Neuronal stem cell (in vitro differentiated cells): ENCODE measurements around the gene ACTL7B.

Source experiments
- DNase-seq: peaks from one replicate; pipeline ENCODE4 v3.0.0-alpha.2; 2013; ENCODE audit warnings: low spot score
- H2AFZ ChIP-seq: one replicate; pipeline ENCODE4 v1.6.1; 2013; ENCODE audit warnings: mild to moderate bottlenecking, low read length, inconsistent platforms
- H2AK5ac ChIP-seq: 2 replicates; pipeline ENCODE4 v1.6.1; 2013; ENCODE audit warnings: low read depth, mild to moderate bottlenecking, inconsistent platforms, low read length, moderate library complexity, mixed read lengths
- H2BK120ac ChIP-seq: 2 replicates; pipeline ENCODE4 v1.6.1; 2013; ENCODE audit warnings: low read depth, mild to moderate bottlenecking, inconsistent platforms, low read length, moderate library complexity, mixed read lengths
- H2BK12ac ChIP-seq: one replicate; pipeline ENCODE4 v1.6.1; 2013; ENCODE audit warnings: low read length, inconsistent platforms
- H2BK15ac ChIP-seq: 2 replicates; pipeline ENCODE4 v1.6.1; 2013; ENCODE audit warnings: mild to moderate bottlenecking, low read length, inconsistent platforms, mixed read lengths
- H2BK5ac ChIP-seq: one replicate; pipeline ENCODE4 v1.6.1; 2013; ENCODE audit warnings: inconsistent platforms, mild to moderate bottlenecking, low read length, moderate library complexity
- H3K14ac ChIP-seq: one replicate; pipeline ENCODE4 v1.6.1; 2013; ENCODE audit warnings: low read length, inconsistent platforms
- H3K18ac ChIP-seq: 2 replicates; pipeline ENCODE4 v1.6.1; 2013; ENCODE audit warnings: low read length, inconsistent platforms
- H3K23ac ChIP-seq: 2 replicates; pipeline ENCODE4 v1.6.1; 2013; ENCODE audit warnings: low read depth, mild to moderate bottlenecking, mixed read lengths, low read length, inconsistent platforms; ENCODE audit not compliant: poor library complexity
- H3K27ac ChIP-seq: replicated peaks from 3 replicates; pipeline ENCODE4 v1.5.1; 2013; ENCODE audit warnings: low read length, inconsistent platforms
- H3K27me3 ChIP-seq, 3 experiments: 2 replicates each; pipeline ENCODE4 v1.6.1; 2013; ENCODE audit warnings: low read length in 3 of 3, mild to moderate bottlenecking in 2 of 3, inconsistent platforms in 1 of 3, low read depth in 1 of 3, mixed read lengths in 1 of 3, moderate library complexity in 1 of 3; ENCODE audit not compliant: control insufficient read depth in 3 of 3, insufficient read depth in 3 of 3
- H3K36me3 ChIP-seq, 2 donors: replicated peaks in 1 of 2; 2 replicates each; pipeline ENCODE4 v1.6.1; 2013; ENCODE audit warnings: low read length in 2 of 2; ENCODE audit not compliant: control insufficient read depth in 2 of 2, insufficient read depth in 2 of 2
- H3K4ac ChIP-seq: 2 replicates; pipeline ENCODE4 v1.6.1; 2013; ENCODE audit warnings: inconsistent platforms, mild to moderate bottlenecking, low read length, moderate library complexity
- H3K4me1 ChIP-seq, 2 donors: 1 replicate in 1 of 2; 2 replicates in 1 of 2; pipeline ENCODE4 v1.6.1; 2013; ENCODE audit warnings: low read length in 2 of 2, low read depth in 1 of 2; ENCODE audit not compliant: control insufficient read depth in 2 of 2, insufficient read depth in 1 of 2
- H3K4me2 ChIP-seq: one replicate; pipeline ENCODE4 v1.6.1; 2013; ENCODE audit warnings: mild to moderate bottlenecking, low read length, inconsistent platforms; ENCODE audit not compliant: insufficient read depth, poor library complexity, severe bottlenecking
- H3K4me3 ChIP-seq, 2 donors: 2 replicates each; pipeline ENCODE4 v1.5.1; 2013; ENCODE audit warnings: low read length in 2 of 2, mild to moderate bottlenecking in 2 of 2, inconsistent platforms in 1 of 2, moderate library complexity in 1 of 2
- H3K79me1 ChIP-seq: one replicate; pipeline ENCODE4 v1.6.1; 2013; ENCODE audit warnings: low read depth, mild to moderate bottlenecking, inconsistent platforms, low read length, moderate library complexity
- H3K9ac ChIP-seq: one replicate; pipeline ENCODE4 v1.6.1; 2013; ENCODE audit warnings: mild to moderate bottlenecking, low read depth, low read length, inconsistent platforms; ENCODE audit not compliant: poor library complexity
- H3K9me3 ChIP-seq, 2 donors: replicated peaks in 1 of 2; 2 replicates each; pipeline versions ENCODE3 to v1.6.1; 2013; ENCODE audit warnings: low read length in 2 of 2, mild to moderate bottlenecking in 2 of 2, inconsistent platforms in 1 of 2, low read depth in 1 of 2, mixed read lengths in 1 of 2, moderate library complexity in 1 of 2; ENCODE audit not compliant: control insufficient read depth in 2 of 2, insufficient read depth in 1 of 2
- H4K8ac ChIP-seq: one replicate; pipeline ENCODE4 v1.6.1; 2013; ENCODE audit warnings: low read depth, mild to moderate bottlenecking, inconsistent platforms, low read length, moderate library complexity
- H4K91ac ChIP-seq: one replicate; pipeline ENCODE4 v1.6.1; 2013; ENCODE audit warnings: low read length, low read depth, mild to moderate bottlenecking, inconsistent platforms; ENCODE audit not compliant: poor library complexity
- WGBS, 2 donors: extraction: QIAGEN DNeasy Blood & Tissue Kit; methylation state at CpG; one replicate each; pipeline ENCODE4 v1.1.7; 2013; ENCODE audit warnings: missing lambda C conversion rate in 2 of 2, mixed read lengths in 1 of 2; ENCODE audit not compliant: insufficient read length in 2 of 2, insufficient replicate concordance in 1 of 2; ENCODE audit errors: extremely low coverage in 2 of 2; 5-methylcytosine and 5-hydroxymethylcytosine counted together

The ACTL7B gene

DNA sequence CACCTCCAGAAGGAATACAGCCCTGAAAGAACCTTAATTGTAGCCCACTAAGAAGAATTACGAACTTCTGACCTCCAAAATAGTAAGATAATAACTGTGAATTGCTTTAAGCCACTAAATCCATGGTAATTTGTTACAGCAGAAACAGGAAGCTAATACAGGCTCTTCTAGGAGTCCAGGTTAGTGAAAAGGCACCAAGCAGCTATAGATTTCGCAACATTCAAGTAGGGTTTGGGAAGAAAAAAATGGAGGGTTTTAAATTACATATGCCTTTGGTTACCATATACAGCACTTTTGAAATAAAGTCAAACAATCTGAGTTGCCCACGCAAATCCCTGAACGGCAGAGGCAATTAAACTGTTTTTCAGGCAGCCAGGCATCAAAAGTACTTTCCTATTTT lies 4.6 kb upstream of the ACTL7B start:
- DNase-seq, result no peak
- Histone ChIP-seq H3K18ac (no peak overlapping the region), H2BK5ac (no peak overlapping the region), H2BK15ac (no peak overlapping the region), H4K91ac (no peak overlapping the region), H3K4me3 (no peak overlapping the region), H2BK120ac (no peak overlapping the region), H3K9me3 (no peaks in the 10 kb centered on the region), H3K9ac (no peak overlapping the region), H3K27ac (no peak overlapping the region), H3K4ac (no peak overlapping the region), H3K4me1 (peaks cover 0 to 2% of the 10 kb centered on the region in 2 donors), H3K14ac (no peak overlapping the region), H2AK5ac (no peak overlapping the region), H3K27me3 (no peaks in the 10 kb centered on the region), H3K79me1 (no peaks in the 10 kb centered on the region), H3K36me3 (no peaks in the 10 kb centered on the region), H2BK12ac (no peak overlapping the region), H2AFZ (no peak overlapping the region), H4K8ac (no peak overlapping the region), H3K23ac (no peak overlapping the region), H3K4me2 (no peak overlapping the region)
- WGBS, 2 donors, result no CpG with 5 or more reads among the region's 4 CpGs

GRCh38 chr9:108859459-108860114 lies 3.8 kb upstream of the ACTL7B start:
- H3K9me3 ChIP-seq, result no peaks in the 10 kb centered on the region
- peak overlapping the region; percentile 33 for H2AK5ac ChIP-seq
- H3K4me1 ChIP-seq, result no peaks in the 10 kb centered on the region
- H2BK120ac ChIP-seq, result no peak overlapping the region
- no peak overlapping the region for H3K14ac ChIP-seq
- H3K4me3 ChIP-seq, result no peak overlapping the region
- no peak overlapping the region for H3K27ac ChIP-seq
- no peak overlapping the region for H3K9ac ChIP-seq
- H4K91ac ChIP-seq, result no peak overlapping the region
- no peak overlapping the region for H3K18ac ChIP-seq
- H3K23ac ChIP-seq, result no peak overlapping the region
- no peak overlapping the region for H2BK5ac ChIP-seq
- H3K4me2 ChIP-seq, result no peak overlapping the region
- no peak overlapping the region for H3K4ac ChIP-seq
- no peak overlapping the region for H4K8ac ChIP-seq
- no peak overlapping the region for H2BK15ac ChIP-seq
- no peaks in the 10 kb centered on the region for H3K79me1 ChIP-seq
- WGBS, 2 donors, result no CpG with 5 or more reads among the region's 3 CpGs
- no peaks in the 10 kb centered on the region for H3K27me3 ChIP-seq
- H3K36me3 ChIP-seq, result no peaks in the 10 kb centered on the region
- no peak overlapping the region for H2BK12ac ChIP-seq
- no peak for DNase-seq
- H2AFZ ChIP-seq, result no peak overlapping the region

GRCh38 chr9:108857572-108857971 lies 1.8 kb upstream of the ACTL7B start:
- Histone ChIP-seq H3K14ac (no peak overlapping the region), H3K23ac (no peak overlapping the region), H2AFZ (no peak overlapping the region), H3K36me3 (no peaks in the 10 kb centered on the region), H4K8ac (no peak overlapping the region), H3K79me1 (no peaks in the 10 kb centered on the region), H2BK15ac (no peak overlapping the region), H3K4me1 (no peaks in the 10 kb centered on the region), H3K4me3 (no peak overlapping the region), H2BK5ac (no peak overlapping the region), H3K27ac (no peak overlapping the region), H3K4ac (no peak overlapping the region), H2BK12ac (no peak overlapping the region), H2AK5ac (no peak overlapping the region), H3K9me3 (no peaks in the 10 kb centered on the region), H2BK120ac (no peak overlapping the region), H3K27me3 (no peaks in the 10 kb centered on the region), H3K4me2 (no peak overlapping the region), H3K9ac (no peak overlapping the region), H4K91ac (no peak overlapping the region), H3K18ac (no peak overlapping the region)
- DNase-seq, result no peak
- WGBS, 2 donors, result no CpG with 5 or more reads among the region's 6 CpGs

DNA sequence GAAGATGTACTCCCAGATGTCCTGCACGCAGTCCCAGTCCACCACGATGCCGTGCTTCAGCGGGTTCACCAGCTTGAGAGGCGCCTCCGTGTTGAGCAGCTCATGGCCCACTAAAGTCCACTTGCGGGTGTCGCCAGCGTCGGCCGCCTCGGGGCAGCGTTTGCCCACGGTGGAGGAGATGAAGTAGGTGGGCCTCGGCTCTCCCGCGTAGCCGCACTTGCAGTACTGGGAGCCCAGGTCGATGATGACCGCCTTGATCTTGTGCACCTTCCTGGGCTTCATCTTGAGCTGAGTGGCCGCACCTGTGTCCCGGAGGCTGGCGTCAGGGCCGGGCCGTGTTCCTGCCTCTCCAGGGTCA lies 278 bp downstream of the ACTL7B start:
- no CpG with 5 or more reads among the region's 25 CpGs for WGBS, 2 donors
- H3K27ac ChIP-seq, result no peak overlapping the region

More for the DNA sequence above, 278 bp downstream of the ACTL7B start:
- peaks cover 0 to 3% of the 10 kb centered on the region in 2 donors for H3K4me1 ChIP-seq
- H3K23ac ChIP-seq, result peak overlapping the region; percentile 17
- H3K14ac ChIP-seq, result no peak overlapping the region
- H3K9ac ChIP-seq, result peak overlapping the region; percentile 36
- H4K91ac ChIP-seq, result peak overlapping the region; percentile 48
- H3K18ac ChIP-seq, result no peak overlapping the region
- peak overlapping the region; percentile 21 for H2AK5ac ChIP-seq
- no peak overlapping the region for H3K4me3 ChIP-seq
- no peak overlapping the region for H2BK15ac ChIP-seq
- H2BK12ac ChIP-seq, result no peak overlapping the region
- H3K27me3 ChIP-seq, result peaks cover 0 to 6% (median 0%) of the 10 kb centered on the region in 3 experiments
- no peaks in the 10 kb centered on the region for H3K79me1 ChIP-seq
- H2BK120ac ChIP-seq, result no peak overlapping the region
- H3K4ac ChIP-seq, result no peak overlapping the region
- H2AFZ ChIP-seq, result no peak overlapping the region
- H3K4me2 ChIP-seq, result no peak overlapping the region
- no peak overlapping the region for H2BK5ac ChIP-seq
- H3K36me3 ChIP-seq, result no peaks in the 10 kb centered on the region
- no peak overlapping the region for H4K8ac ChIP-seq
- no peaks in the 10 kb centered on the region for H3K9me3 ChIP-seq
- no peak for DNase-seq
